Endodermal cell (in vitro differentiated cells): Measurements from ENCODE around the gene OR8D4. TPM values are rescaled to one million over a fixed set of nuclear protein-coding genes. Genes with fewer than 3 reads are reported as not detected.
"Not testable (repeated sequence)": the region's sequence is repeated elsewhere in the genome, so short reads cannot be mapped to it uniquely, and the experiment has no call there.

Source experiments
- DNase-seq: peaks from one replicate; pipeline ENCODE4 v3.0.0-alpha.2; 2017
- H3K27ac ChIP-seq: 2 replicates; pipeline ENCODE4 v1.5.1; 2013; ENCODE audit warnings: mild to moderate bottlenecking, low read depth, low read length, moderate library complexity
- H3K27me3 ChIP-seq: 2 replicates; pipeline ENCODE4 v1.6.1; 2013; ENCODE audit warnings: mild to moderate bottlenecking, low read length, moderate library complexity; ENCODE audit not compliant: insufficient read depth, control insufficient read depth, poor library complexity, severe bottlenecking
- H3K36me3 ChIP-seq: 2 replicates; pipeline ENCODE4 v1.7.0; 2013; ENCODE audit warnings: mild to moderate bottlenecking, low read length, moderate library complexity; ENCODE audit not compliant: control insufficient read depth, insufficient read depth
- H3K4me1 ChIP-seq: one replicate; pipeline ENCODE4 v1.7.0; 2013; ENCODE audit warnings: low read length; ENCODE audit not compliant: control insufficient read depth, insufficient read depth
- H3K4me3 ChIP-seq: 2 replicates; pipeline ENCODE4 v1.5.1; 2013; ENCODE audit warnings: mild to moderate bottlenecking, low read length, moderate library complexity
- H3K9ac ChIP-seq: 2 replicates; pipeline ENCODE4 v1.6.1; 2013; ENCODE audit warnings: mild to moderate bottlenecking, low read length, moderate library complexity; ENCODE audit not compliant: poor library complexity, severe bottlenecking; ENCODE audit errors: extremely low read depth
- H3K9me3 ChIP-seq: 2 replicates; pipeline ENCODE4 v1.6.1; 2013; ENCODE audit warnings: mild to moderate bottlenecking, low read length, moderate library complexity; ENCODE audit not compliant: control insufficient read depth
- H3K27ac Mint-ChIP-seq: 2 replicates; pipeline ENCODE4 v1.8.0; 2020; ENCODE audit warnings: mixed read lengths
- H3K27me3 Mint-ChIP-seq: 2 replicates; pipeline ENCODE4 v1.8.0; 2021; ENCODE audit warnings: mild to moderate bottlenecking, mixed read lengths; ENCODE audit not compliant: insufficient read depth
- H3K36me3 Mint-ChIP-seq: 2 replicates; pipeline ENCODE4 v1.8.0; 2020; ENCODE audit warnings: low read depth, mixed read lengths
- H3K4me1 Mint-ChIP-seq: 2 replicates; pipeline ENCODE4 v1.8.0; 2020; ENCODE audit warnings: mixed read lengths
- H3K4me3 Mint-ChIP-seq: 2 replicates; pipeline ENCODE4 v1.8.0; 2020; ENCODE audit warnings: mild to moderate bottlenecking, moderate library complexity, mixed read lengths
- H3K9me3 Mint-ChIP-seq: 2 replicates; pipeline ENCODE4 v1.8.0; 2020; ENCODE audit warnings: mild to moderate bottlenecking, mixed read lengths
- CTCF ChIP-seq: fragments of 200-600 bp; sonication (generic); conservative IDR thresholded peaks from 2 replicates; pipeline ENCODE4 v1.5.0; 2021; ENCODE audit warnings: antibody characterized with exemption, mild to moderate bottlenecking
- WGBS, 2 experiments: methylation state at CpG; one replicate each; pipeline versions ENCODE4 v1.1.5 to v1.1.7; 2013; ENCODE audit warnings: missing lambda C conversion rate in 2 of 2, mixed read lengths in 1 of 2; ENCODE audit not compliant: insufficient coverage in 1 of 2, insufficient read length in 1 of 2; 5-methylcytosine and 5-hydroxymethylcytosine counted together
- total RNA-seq, 2 donors: library from RNA; stranded (reverse); fragmentation: NEBNext Ultra II Directional in 1 of 2; extraction: Animal tissue kit (Norgen Biotek cat#: 25700) in 1 of 2; gene quantifications; 2 replicates in 1 of 2; 3 replicates in 1 of 2; pipeline ENCODE4 v1.2.1, GENCODE V29; 2021

The OR8D4 gene
- total RNA-seq, 2 donors from 2014 or later: 0.13 TPM; not detected in 1

DNA sequence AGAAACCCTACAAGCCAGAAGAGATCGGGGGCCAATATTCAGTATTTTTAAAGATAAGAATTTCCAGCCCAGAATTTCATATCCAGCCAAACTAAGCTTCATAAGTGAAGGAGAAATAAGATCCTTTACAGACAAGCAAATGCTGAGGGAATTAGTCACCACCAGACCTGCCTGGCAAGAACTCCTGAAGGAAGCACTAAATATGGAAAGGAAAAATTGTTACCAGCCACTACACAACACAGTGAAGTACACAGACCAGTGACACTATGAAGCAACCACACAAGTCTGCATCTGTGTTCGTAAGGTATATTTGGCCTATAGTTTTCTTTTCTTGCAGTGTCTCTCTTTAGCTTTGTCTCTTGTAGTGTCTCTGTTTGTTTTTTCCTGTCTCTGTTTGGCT is 45.5 kb upstream of the OR8D4 start:
- no peaks in the 10 kb centered on the region for H3K36me3 ChIP-seq
- Mint-ChIP-seq H3K4me3 (no peak overlapping the region), H3K9me3 (peaks cover 33% of the 10 kb centered on the region), H3K27ac (no peak overlapping the region), H3K27me3 (no peaks in the 10 kb centered on the region), H3K36me3 (peaks cover 11% of the 10 kb centered on the region), H3K4me1 (peaks cover 16% of the 10 kb centered on the region)
- no peak for TF ChIP-seq CTCF
- peaks cover 37% of the 10 kb centered on the region for H3K9me3 ChIP-seq
- no peak overlapping the region for H3K9ac ChIP-seq
- no peak for DNase-seq
- no peaks in the 10 kb centered on the region for H3K27me3 ChIP-seq
- 96 to 100% methylated on average over 1 to 2 of the region's 2 CpGs for WGBS, 2 experiments
- H3K4me1 ChIP-seq: no peaks in the 10 kb centered on the region
- no peak overlapping the region for H3K4me3 ChIP-seq
- no peak overlapping the region for H3K27ac ChIP-seq

- Mint-ChIP-seq H3K36me3 (peaks cover 11% of the 10 kb centered on the region), H3K4me3 (no peak overlapping the region), H3K27me3 (no peaks in the 10 kb centered on the region), H3K4me1 (peaks cover 13% of the 10 kb centered on the region), H3K27ac (no peak overlapping the region), H3K9me3 (peaks cover 34% of the 10 kb centered on the region)
- no peak for DNase-seq
- 55 to 70% methylated on average over 1 to 2 of the region's 2 CpGs for WGBS, 2 experiments
- no peak for TF ChIP-seq CTCF
- Histone ChIP-seq H3K27me3 (no peaks in the 10 kb centered on the region), H3K9me3 (peaks cover 44% of the 10 kb centered on the region), H3K4me3 (no peak overlapping the region), H3K9ac (no peak overlapping the region), H3K36me3 (no peaks in the 10 kb centered on the region), H3K27ac (no peak overlapping the region), H3K4me1 (no peaks in the 10 kb centered on the region)
Measured at GRCh38 chr11:123859731-123860130, 42.2 kb upstream of the OR8D4 start.

- H3K27me3 ChIP-seq, H3K36me3 ChIP-seq, H3K4me1 Mint-ChIP-seq, H3K27ac Mint-ChIP-seq, H3K27me3 Mint-ChIP-seq, H3K4me3 Mint-ChIP-seq, H3K36me3 Mint-ChIP-seq, H3K9ac ChIP-seq, H3K4me1 ChIP-seq, H3K27ac ChIP-seq, H3K9me3 Mint-ChIP-seq: not testable (repeated sequence)
- WGBS, 2 experiments: 7% methylated on average over 7 of the region's 7 CpGs; no CpG with 5 or more reads in 1 of the 2 experiments
- DNase-seq: peak; percentile 90
- peak overlapping the region; percentile 57 for H3K4me3 ChIP-seq
- H3K9me3 ChIP-seq: peaks cover 43% of the 10 kb centered on the region
Measured at GRCh38 chr11:123865293-123865692, 36.7 kb upstream of the OR8D4 start.

- not testable (repeated sequence) for H3K36me3 Mint-ChIP-seq, H3K27ac ChIP-seq, H3K27ac Mint-ChIP-seq, H3K4me1 ChIP-seq, H3K36me3 ChIP-seq, H3K27me3 ChIP-seq, H3K9me3 Mint-ChIP-seq, H3K4me3 Mint-ChIP-seq, H3K27me3 Mint-ChIP-seq, H3K9ac ChIP-seq, H3K4me1 Mint-ChIP-seq, DNase-seq, H3K4me3 ChIP-seq
- WGBS, 2 experiments: 94 to 96% methylated on average over 4 to 9 of the region's 9 CpGs
- peaks cover 64% of the 10 kb centered on the region for H3K9me3 ChIP-seq
Measured at GRCh38 chr11:123867795-123868194, 34.2 kb upstream of the OR8D4 start.
